CD4-positive, alpha-beta T cell treated with Interleukin-15 for 1 hour (primary cell): ENCODE results near the gene ZNF546.

Experiments used
- DNase-seq: peaks from one replicate; pipeline ENCODE4 v3.0.0-alpha.2; 2020

Gene ZNF546

DNA sequence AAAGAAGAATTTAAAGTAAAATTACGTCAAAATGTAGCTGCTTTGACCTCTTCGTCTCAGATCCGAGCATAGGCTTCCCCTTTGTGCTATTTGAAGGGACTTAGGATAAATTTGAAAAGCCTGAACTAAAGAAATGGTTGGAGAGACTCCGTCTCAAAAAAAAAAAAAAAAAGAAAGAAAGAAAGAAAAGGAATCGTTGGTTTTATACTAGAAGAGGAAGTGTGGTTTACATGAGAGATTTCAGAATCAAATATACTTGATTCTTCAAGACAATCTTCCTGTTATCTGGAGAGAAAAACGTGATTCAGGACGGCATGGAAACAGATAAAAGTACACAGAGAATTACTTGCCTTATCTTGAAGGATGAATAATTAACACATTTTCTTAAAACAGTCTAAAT is 59.6 kb downstream of the ZNF546 start:
- DNase-seq: no peak

DNA sequence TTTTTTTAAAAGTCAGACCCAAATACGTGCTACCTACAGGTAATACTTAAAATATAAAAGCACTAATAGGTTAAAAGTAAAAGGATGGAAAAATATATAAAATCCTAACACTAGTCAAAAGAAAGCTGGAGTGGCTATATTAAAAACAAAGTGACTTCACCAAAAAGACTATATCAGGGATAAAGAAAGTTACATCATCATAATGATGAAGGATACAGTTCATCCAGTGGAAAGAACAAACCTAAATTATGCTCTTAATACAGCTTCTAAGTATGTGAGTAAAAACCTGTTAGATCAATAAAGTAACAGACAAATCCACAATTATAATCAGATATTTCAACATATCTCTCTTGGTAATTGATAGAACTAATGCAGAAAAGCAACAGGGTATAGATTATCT is 60.3 kb downstream of the ZNF546 start:
- no peak for DNase-seq

DNA sequence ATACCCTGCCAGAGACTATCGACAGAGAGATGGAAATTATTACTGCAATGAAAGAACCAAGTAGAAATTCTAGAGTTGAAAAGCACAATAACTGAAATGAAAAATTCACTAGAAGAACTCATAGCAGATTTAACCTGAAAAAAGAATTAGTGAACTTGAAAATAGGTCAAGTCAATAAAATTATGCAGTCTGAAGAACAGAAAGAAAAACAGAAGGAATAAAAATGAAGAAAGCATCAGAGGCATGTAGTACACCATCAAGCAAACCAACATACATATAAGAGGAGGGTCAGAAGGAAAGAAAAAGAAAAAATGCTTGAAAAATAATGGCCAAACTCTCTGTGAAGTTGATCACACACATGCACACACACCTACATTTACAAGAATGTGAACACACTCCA is 62.8 kb downstream of the ZNF546 start:
- DNase-seq: no peak

DNA sequence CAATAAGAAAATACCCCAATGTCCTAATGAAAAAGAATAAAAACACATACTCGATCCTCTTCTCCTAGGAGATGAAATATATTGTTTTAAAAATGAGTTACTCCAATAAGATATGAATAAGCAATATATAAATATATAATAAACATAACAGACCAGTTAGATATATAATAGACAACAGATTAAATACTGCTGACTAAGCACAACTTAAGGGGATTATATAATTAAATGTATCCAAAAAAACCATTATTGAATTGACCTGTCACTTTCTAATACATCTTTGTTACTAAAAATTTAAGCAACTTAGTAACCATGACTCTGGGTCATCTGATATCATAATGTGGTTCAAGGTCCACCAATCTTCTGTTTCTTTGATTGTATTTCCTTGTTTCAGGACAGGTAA is 73.2 kb downstream of the ZNF546 start:
- DNase-seq: no peak
